Neutrophil (primary cell): ENCODE measurements around the gene BCAS1.

Experiments used
- H3K27ac ChIP-seq: fragments of 200-600 bp; sonication (generic); 2 replicates; pipeline ENCODE4 v1.5.1; 2016; ENCODE audit warnings: mild to moderate bottlenecking, moderate library complexity
- H3K27me3 ChIP-seq: fragments of 200-600 bp; sonication (generic); 2 replicates; pipeline ENCODE4 v1.6.0; 2016; ENCODE audit warnings: mild to moderate bottlenecking
- H3K36me3 ChIP-seq: fragments of 200-600 bp; sonication (generic); 2 replicates; pipeline ENCODE4 v1.5.1; 2017
- H3K4me1 ChIP-seq, 2 experiments: fragments of 200-600 bp in 1 of 2; sonication (generic) in 1 of 2; 1 replicate in 1 of 2; 2 replicates in 1 of 2; pipeline versions ENCODE4 v1.5.1 to v1.6.1; 2013 to 2016; ENCODE audit warnings: low read depth in 1 of 2, low read length in 1 of 2, mild to moderate bottlenecking in 1 of 2, moderate library complexity in 1 of 2; ENCODE audit not compliant: control insufficient read depth in 1 of 2, insufficient read depth in 1 of 2
- H3K4me3 ChIP-seq, 2 experiments: fragments of 200-600 bp in 1 of 2; sonication (generic) in 1 of 2; 1 replicate in 1 of 2; 2 replicates in 1 of 2; pipeline ENCODE4 v1.5.1; 2013 to 2016; ENCODE audit warnings: low read depth in 1 of 2, low read length in 1 of 2, mild to moderate bottlenecking in 1 of 2, moderate library complexity in 1 of 2
- H3K9me3 ChIP-seq: fragments of 200-600 bp; sonication (generic); 2 replicates; pipeline ENCODE4 v1.5.1; 2016
- CTCF ChIP-seq: fragments of 200-600 bp; sonication (generic); IDR thresholded peaks from 2 replicates; pipeline ENCODE4 v1.5.1; 2016; ENCODE audit warnings: antibody characterized with exemption

BCAS1 gene

GRCh38 chr20:53982624-53983023 lies 87.8 kb downstream of the BCAS1 start:
- Histone ChIP-seq H3K36me3 (no peaks in the 10 kb centered on the region), H3K4me1 (no peaks in the 10 kb centered on the region), H3K9me3 (no peaks in the 10 kb centered on the region), H3K27me3 (peaks cover 26% of the 10 kb centered on the region), H3K27ac (no peak overlapping the region), H3K4me3 (no peak overlapping the region)
- TF ChIP-seq CTCF: no peak

GRCh38 chr20:53981752-53982437 lies 88.5 kb downstream of the BCAS1 start:
- Histone ChIP-seq H3K4me3 (no peak overlapping the region), H3K27ac (no peak overlapping the region), H3K36me3 (no peaks in the 10 kb centered on the region), H3K27me3 (peaks cover 26% of the 10 kb centered on the region), H3K4me1 (no peaks in the 10 kb centered on the region), H3K9me3 (no peaks in the 10 kb centered on the region)
- no peak for TF ChIP-seq CTCF

- H3K36me3 ChIP-seq: no peaks in the 10 kb centered on the region
- H3K4me1 ChIP-seq: no peaks in the 10 kb centered on the region
- no peak overlapping the region for H3K4me3 ChIP-seq
- H3K27me3 ChIP-seq: peaks cover 20% of the 10 kb centered on the region
- H3K27ac ChIP-seq: no peak overlapping the region
- no peaks in the 10 kb centered on the region for H3K9me3 ChIP-seq
- TF ChIP-seq CTCF: no peak
Observed at GRCh38 chr20:53981130-53981529, 89.3 kb downstream of the BCAS1 start.

- H3K9me3 ChIP-seq: no peaks in the 10 kb centered on the region
- peaks cover 16% of the 10 kb centered on the region for H3K27me3 ChIP-seq
- H3K27ac ChIP-seq: no peak overlapping the region
- H3K4me3 ChIP-seq: no peak overlapping the region
- TF ChIP-seq CTCF: no peak
- no peaks in the 10 kb centered on the region for H3K36me3 ChIP-seq
- H3K4me1 ChIP-seq: no peaks in the 10 kb centered on the region
Observed at GRCh38 chr20:53980031-53980465, 90.3 kb downstream of the BCAS1 start.

GRCh38 chr20:53978497-53978896 lies 91.9 kb downstream of the BCAS1 start:
- Histone ChIP-seq H3K4me1 (no peaks in the 10 kb centered on the region), H3K27me3 (peaks cover 6% of the 10 kb centered on the region), H3K9me3 (no peaks in the 10 kb centered on the region), H3K4me3 (no peak overlapping the region), H3K27ac (no peak overlapping the region), H3K36me3 (no peaks in the 10 kb centered on the region)
- no peak for TF ChIP-seq CTCF
